ENCODE data around the gene MRPL30.
"Not testable (repeated sequence)": the region's sequence is repeated elsewhere in the genome, so short reads cannot be mapped to it uniquely, and the experiment has no call there.

MRPL30 gene

GRCh38 chr2:99205491-99205890, 24.5 kb downstream of the MRPL30 start:
- TF ChIP-seq CTCF (IDR thresholded peaks at IDR 0.05; ENCODE audit: borderline replicate concordance, insufficient read depth, low read depth, low read length), result no peak
- no peak overlapping the region for H3K4me3 ChIP-seq (ENCODE audit: low read depth, low read length)

DNA sequence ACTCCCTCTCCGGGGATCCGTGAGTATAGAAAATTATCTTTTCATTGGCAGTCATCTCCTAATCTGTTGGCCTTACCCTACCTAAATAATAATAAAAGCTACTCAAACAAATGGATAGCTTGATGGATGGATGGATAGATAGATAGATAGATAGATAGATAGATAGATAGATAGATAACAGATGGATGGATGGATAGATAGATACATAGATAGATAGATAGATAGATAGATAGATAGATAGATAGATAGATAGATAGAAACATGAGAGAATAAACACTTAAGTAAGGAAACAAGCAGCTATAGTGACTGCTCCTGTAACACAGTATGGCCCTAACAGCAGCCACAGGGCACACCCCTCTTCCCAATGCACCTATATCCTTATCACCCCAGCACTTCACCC, 35.1 kb downstream of the MRPL30 start:
- no peak overlapping the region for H3K4me3 ChIP-seq (ENCODE audit: low read depth, low read length)
- TF ChIP-seq CTCF (IDR thresholded peaks at IDR 0.05; ENCODE audit: borderline replicate concordance, insufficient read depth, low read depth, low read length), result no peak

DNA sequence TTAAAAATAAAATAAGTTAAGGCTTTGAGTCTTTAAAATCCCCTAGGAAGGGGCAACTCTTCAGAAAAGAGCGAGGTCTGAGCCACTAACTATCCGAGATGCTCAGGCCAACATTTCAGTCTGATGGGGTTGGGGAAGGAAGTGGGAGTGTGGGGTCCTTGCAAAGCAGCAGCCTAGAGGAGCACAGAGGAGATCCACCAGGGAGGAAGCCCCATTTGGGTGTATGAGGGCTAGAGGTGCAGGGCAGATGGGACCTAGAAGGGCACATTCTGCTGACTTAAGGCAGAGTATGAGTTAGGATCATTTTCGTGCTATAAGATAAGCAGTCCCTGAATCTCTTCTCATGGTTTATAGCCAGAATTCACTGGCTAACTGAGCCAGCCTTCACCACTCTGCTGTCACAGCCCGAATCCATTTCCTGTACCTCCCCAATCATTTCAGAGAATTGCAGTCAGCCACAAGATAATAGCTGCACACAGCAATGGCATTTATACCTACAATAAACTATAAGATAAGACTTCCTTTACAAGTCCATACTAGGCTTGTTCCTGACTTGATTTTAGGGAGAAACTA, 37.0 kb downstream of the MRPL30 start:
- TF ChIP-seq CTCF (IDR thresholded peaks at IDR 0.05; ENCODE audit: borderline replicate concordance, insufficient read depth, low read depth, low read length), result no peak
- H3K4me3 ChIP-seq (ENCODE audit: low read depth, low read length), result no peak overlapping the region

GRCh38 chr2:99233177-99233576, 52.2 kb downstream of the MRPL30 start:
- H3K4me3 ChIP-seq (ENCODE audit: low read depth, low read length), result not testable (repeated sequence)

GRCh38 chr2:99238599-99238998, 57.6 kb downstream of the MRPL30 start:
- TF ChIP-seq CTCF (IDR thresholded peaks at IDR 0.05; ENCODE audit: borderline replicate concordance, insufficient read depth, low read depth, low read length), result no peak
- H3K4me3 ChIP-seq (ENCODE audit: low read depth, low read length), result no peak overlapping the region

- TF ChIP-seq CTCF (IDR thresholded peaks at IDR 0.05; ENCODE audit: borderline replicate concordance, insufficient read depth, low read depth, low read length), result no peak
These were observed 59.4 kb downstream of the MRPL30 start for GRCh38 chr2:99240431-99240830.

GRCh38 chr2:99242151-99242550, 61.2 kb downstream of the MRPL30 start:
- TF ChIP-seq CTCF (IDR thresholded peaks at IDR 0.05; ENCODE audit: borderline replicate concordance, insufficient read depth, low read depth, low read length), result no peak
- H3K4me3 ChIP-seq (ENCODE audit: low read depth, low read length), result no peak overlapping the region

More at GRCh38 chr2:99240431-99240830, 59.4 kb downstream of the MRPL30 start:
- H3K4me3 ChIP-seq (ENCODE audit: low read depth, low read length), result no peak overlapping the region

Data from GM12875 (cell line).